Body of pancreas (tissue), 4 donors: ENCODE data around the gene GRAMD4. TPM values are rescaled to one million over a fixed set of nuclear protein-coding genes. Genes with fewer than 3 reads are reported as not detected.

ENCODE experiments used
- ATAC-seq: fragments of 150-250 bp; one replicate; pipeline ENCODE4 v1.9.1; 2016
- DNase-seq, 4 donors: peaks; one replicate each; pipeline ENCODE4 v3.0.0-alpha.2; 2019
- H3K27ac ChIP-seq, 4 donors: fragments of 200-600 bp; sonication (generic); 1 replicate in 3 of 4; 2 replicates in 1 of 4; pipeline versions ENCODE4 v1.5.1 to v1.6.1; 2016 to 2019; ENCODE audit warnings: mild to moderate bottlenecking in 1 of 4, mixed read lengths in 1 of 4, moderate library complexity in 1 of 4
- H3K27me3 ChIP-seq, 2 donors: fragments of 200-600 bp; sonication (generic); one replicate each; pipeline ENCODE4 v1.6.0; 2016; ENCODE audit warnings: mild to moderate bottlenecking in 1 of 2
- H3K36me3 ChIP-seq, 2 donors: fragments of 200-600 bp; sonication (generic); replicated peaks in 1 of 2; 2 replicates each; pipeline ENCODE4 v1.5.1; 2016; ENCODE audit warnings: low read depth in 2 of 2; ENCODE audit not compliant: insufficient read depth in 1 of 2
- H3K4me1 ChIP-seq: fragments of 200-600 bp; sonication (generic); one replicate; pipeline ENCODE4 v1.6.0; 2016
- H3K4me3 ChIP-seq, 2 donors: fragments of 200-600 bp; sonication (generic); 1 replicate in 1 of 2; 2 replicates in 1 of 2; pipeline ENCODE4 v1.5.1; 2016 to 2019
- H3K9me3 ChIP-seq, 3 donors: fragments of 200-600 bp; sonication (generic); 1 replicate in 2 of 3; 2 replicates in 1 of 3; pipeline ENCODE4 v1.5.1; 2016
- POLR2A ChIP-seq, 3 donors: fragments of 450-650 bp; IDR thresholded peaks; one replicate each; pipeline ENCODE4 v1.6.1; 2016; ENCODE audit warnings: antibody characterized with exemption in 3 of 3, mild to moderate bottlenecking in 2 of 3
- WGBS, 2 donors: methylation state at CpG; one replicate each; pipeline ENCODE4 v1.1.5; 2017; 5-methylcytosine and 5-hydroxymethylcytosine counted together
- intact Hi-C: fragments of 100-400 bp; cut with DNase I; formaldehyde crosslinking; loops from one replicate; pipeline ENCODE4 v1.15.1; 2023
- total RNA-seq, 2 donors: library from RNA; depleted of rRNA; stranded (reverse); fragments of >200 nt; gene quantifications; one replicate each; pipeline ENCODE4 v1.1.0, GENCODE V29; 2016
- TF ChIP-seq, protein P1 (sequence below), 7 experiments: fragments of 450-650 bp in 4 of 7; fragments of 200-600 bp in 3 of 7; sonication (generic) in 3 of 7; IDR thresholded peaks; one replicate each; pipeline ENCODE4 v1.5.1; 2016 to 2019; ENCODE audit warnings: antibody characterized with exemption in 7 of 7

The GRAMD4 gene
- total RNA-seq, 2 donors from 2014 or later, result 29.3 to 62.3 TPM

DNA sequence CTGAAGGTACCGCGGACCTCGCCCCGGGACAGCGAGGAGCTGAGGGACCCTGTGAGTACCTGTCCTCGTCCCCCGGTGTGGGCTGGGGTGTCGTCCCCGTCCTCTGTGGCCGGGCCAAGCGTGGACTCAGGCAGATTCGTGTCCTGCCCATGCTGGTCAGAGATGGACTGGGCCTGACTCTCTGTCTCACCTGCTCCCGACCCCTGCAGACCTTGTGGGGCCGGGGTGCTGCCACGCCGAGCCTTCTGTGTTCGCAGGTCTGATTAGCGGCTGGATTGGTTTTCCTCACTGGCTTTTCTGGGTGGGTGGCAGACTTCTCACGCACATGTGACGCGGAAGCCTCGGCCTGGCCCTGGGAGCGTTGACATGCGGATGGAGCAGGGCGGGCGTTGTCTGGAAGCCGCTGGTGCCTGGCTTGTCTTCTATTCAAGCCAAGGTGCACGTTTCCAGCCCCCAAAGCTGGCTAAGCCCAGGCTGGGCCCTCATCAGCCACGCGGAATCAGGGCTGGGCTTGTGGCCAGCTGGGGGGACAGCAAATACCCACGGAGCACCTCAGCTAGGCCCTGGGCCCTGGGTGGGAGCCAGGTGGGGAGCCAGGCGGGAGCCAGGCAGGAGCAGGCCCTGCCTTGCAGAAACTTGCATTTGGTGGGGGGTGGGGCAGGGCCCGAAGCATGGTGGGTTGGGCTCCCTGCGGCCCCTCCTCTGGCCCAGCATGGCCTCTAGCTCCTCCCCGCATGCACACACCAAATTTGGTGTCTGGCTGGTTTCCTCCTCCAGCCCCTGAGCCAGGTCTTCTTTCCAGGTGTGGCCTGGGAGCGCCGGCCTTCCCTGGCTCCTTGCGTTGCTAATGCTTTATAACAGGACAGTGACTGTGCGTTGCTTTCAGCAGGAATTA is 7.0 kb downstream of the GRAMD4 start:
- no peak for TF ChIP-seq POLR2A (IDR thresholded peaks at IDR 0.05)
- TF ChIP-seq, protein P1, sequence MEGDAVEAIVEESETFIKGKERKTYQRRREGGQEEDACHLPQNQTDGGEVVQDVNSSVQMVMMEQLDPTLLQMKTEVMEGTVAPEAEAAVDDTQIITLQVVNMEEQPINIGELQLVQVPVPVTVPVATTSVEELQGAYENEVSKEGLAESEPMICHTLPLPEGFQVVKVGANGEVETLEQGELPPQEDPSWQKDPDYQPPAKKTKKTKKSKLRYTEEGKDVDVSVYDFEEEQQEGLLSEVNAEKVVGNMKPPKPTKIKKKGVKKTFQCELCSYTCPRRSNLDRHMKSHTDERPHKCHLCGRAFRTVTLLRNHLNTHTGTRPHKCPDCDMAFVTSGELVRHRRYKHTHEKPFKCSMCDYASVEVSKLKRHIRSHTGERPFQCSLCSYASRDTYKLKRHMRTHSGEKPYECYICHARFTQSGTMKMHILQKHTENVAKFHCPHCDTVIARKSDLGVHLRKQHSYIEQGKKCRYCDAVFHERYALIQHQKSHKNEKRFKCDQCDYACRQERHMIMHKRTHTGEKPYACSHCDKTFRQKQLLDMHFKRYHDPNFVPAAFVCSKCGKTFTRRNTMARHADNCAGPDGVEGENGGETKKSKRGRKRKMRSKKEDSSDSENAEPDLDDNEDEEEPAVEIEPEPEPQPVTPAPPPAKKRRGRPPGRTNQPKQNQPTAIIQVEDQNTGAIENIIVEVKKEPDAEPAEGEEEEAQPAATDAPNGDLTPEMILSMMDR (IDR thresholded peaks at IDR 0.05), result no peak
- DNase-seq, result no peak
- Histone ChIP-seq H3K9me3 (no peaks in the 10 kb centered on the region), H3K36me3 (peaks cover 0 to 2% of the 10 kb centered on the region in 2 donors), H3K4me1 (no peaks in the 10 kb centered on the region), H3K27me3 (no peaks in the 10 kb centered on the region), H3K27ac (no peak overlapping the region), H3K4me3 (no peak overlapping the region)
- intact Hi-C loops, result no loop called here
- 90 to 97% methylated on average over 21 to 38 of the region's 39 CpGs for WGBS, 2 donors
- ATAC-seq, result no peak

DNA sequence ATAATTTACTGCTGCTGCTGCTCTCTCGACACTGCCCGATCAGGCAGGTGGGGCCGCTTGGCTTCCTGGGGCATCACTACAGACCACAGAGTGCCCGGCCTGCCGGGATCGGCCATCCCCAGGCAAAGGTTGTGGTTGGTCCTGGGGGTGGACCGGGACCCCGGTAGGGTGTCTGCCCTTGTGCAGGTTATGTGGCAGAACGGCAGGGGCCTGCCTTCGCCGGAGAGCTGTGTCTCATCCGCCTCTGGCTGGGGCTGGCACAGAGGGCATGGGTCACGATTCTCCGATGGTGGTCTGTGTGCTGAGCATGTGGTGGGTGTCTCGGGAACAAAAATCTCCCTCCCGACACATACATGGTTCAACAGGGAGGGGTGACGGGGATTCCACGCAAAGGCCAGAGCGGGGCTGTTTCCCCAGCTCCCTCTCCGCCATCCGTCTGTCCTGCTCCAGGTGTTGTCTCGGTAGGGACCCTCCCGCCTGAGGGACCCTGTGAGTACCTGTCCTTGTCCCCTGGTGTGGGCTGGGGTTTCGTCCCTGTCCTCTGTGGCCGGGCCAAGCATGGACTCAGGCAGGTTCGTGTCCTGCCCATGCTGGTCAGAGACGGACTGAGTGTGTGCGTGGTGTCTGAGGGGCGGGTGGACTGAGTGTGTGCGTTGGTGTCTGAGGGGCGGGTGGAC is 7.8 kb downstream of the GRAMD4 start:
- no peak for DNase-seq
- no peak for ATAC-seq
- no peaks in the 10 kb centered on the region for H3K9me3 ChIP-seq
- H3K36me3 ChIP-seq, result peaks cover 0 to 2% of the 10 kb centered on the region in 2 donors
- TF ChIP-seq, protein P1 (IDR thresholded peaks at IDR 0.05), result no peak
- no peak for TF ChIP-seq POLR2A (IDR thresholded peaks at IDR 0.05)
- no peaks in the 10 kb centered on the region for H3K27me3 ChIP-seq
- H3K4me3 ChIP-seq, result no peak overlapping the region
- H3K4me1 ChIP-seq, result no peaks in the 10 kb centered on the region
- WGBS, 2 donors, result 92 to 97% methylated on average over 24 to 29 of the region's 31 CpGs
- no peak overlapping the region for H3K27ac ChIP-seq
- intact Hi-C loops, result no loop called here

DNA sequence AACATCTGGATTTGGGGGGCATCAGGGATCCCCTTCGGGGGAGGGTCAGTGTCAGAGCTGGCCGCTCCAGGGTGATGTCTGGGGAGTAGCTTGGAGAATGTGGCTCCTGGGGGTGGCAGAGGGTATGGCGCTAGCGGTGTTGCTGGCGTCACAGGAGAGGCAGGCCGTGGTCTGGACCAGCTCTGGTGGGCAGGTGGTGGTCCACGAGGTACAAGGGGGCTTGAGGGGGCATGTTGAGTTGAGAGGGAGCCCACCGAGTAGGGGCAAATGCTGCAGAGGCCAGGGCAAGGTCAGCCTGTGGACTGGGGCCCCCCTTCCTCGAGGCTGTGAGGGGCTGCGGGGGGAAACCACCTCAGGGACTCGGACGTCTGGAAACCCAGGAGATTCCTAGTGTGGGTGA is 8.6 kb downstream of the GRAMD4 start:
- ATAC-seq, result no peak
- no peaks in the 10 kb centered on the region for H3K9me3 ChIP-seq
- peaks cover 0 to 2% of the 10 kb centered on the region in 2 donors for H3K36me3 ChIP-seq
- intact Hi-C loops, result no loop called here
- no peaks in the 10 kb centered on the region for H3K27me3 ChIP-seq
- no peak overlapping the region for H3K27ac ChIP-seq
- 93% methylated on average over 7 to 8 of the region's 12 CpGs for WGBS, 2 donors
- peaks cover 6% of the 10 kb centered on the region for H3K4me1 ChIP-seq
- TF ChIP-seq, protein P1 (IDR thresholded peaks at IDR 0.05), result no peak
- TF ChIP-seq POLR2A (IDR thresholded peaks at IDR 0.05), result no peak
- DNase-seq, result no peak
- no peak overlapping the region for H3K4me3 ChIP-seq

DNA sequence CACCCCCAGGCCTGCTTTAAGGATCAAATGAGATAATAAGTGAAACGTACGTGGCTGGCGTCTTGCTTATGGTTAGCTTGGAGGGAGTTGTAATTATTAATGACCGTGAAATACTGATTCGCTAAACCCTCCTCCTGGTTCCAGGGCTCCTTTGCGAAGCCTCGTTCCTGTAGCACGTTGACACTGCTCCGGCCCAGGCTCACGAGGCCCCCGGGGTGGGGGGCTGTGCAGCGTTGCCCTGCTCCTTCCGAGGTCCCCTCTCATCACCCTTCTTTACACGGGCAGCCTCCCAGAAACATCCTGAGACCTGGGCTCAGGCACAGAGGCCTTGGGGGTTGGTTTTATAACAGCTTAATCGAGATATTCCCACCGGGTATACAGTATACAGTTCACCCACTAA is 9.1 kb downstream of the GRAMD4 start:
- Histone ChIP-seq H3K4me1 (peaks cover 12% of the 10 kb centered on the region), H3K27me3 (no peaks in the 10 kb centered on the region), H3K36me3 (peaks cover 0 to 2% of the 10 kb centered on the region in 2 donors), H3K27ac (no peak overlapping the region), H3K4me3 (no peak overlapping the region), H3K9me3 (no peaks in the 10 kb centered on the region)
- DNase-seq (no peak), ATAC-seq (no peak)
- TF ChIP-seq, protein P1 (IDR thresholded peaks at IDR 0.05), result no peak
- TF ChIP-seq POLR2A (IDR thresholded peaks at IDR 0.05), result no peak
- intact Hi-C loops, result no loop called here
- WGBS, 2 donors, result 86 to 96% methylated on average over 14 to 16 of the region's 16 CpGs
